Activated T-helper 1 cell treated with anti-CD3 and anti-CD28 coated beads, Interleukin-2, amount 50 U/mL, for 16 hours (primary cell): ENCODE results near the gene ICA1.

Experiments used
- DNase-seq, 2 donors: peaks; one replicate each; pipeline ENCODE4 v3.0.0-alpha.2; 2020; ENCODE audit warnings: low read depth in 1 of 2, low spot score in 1 of 2

Gene ICA1

DNA sequence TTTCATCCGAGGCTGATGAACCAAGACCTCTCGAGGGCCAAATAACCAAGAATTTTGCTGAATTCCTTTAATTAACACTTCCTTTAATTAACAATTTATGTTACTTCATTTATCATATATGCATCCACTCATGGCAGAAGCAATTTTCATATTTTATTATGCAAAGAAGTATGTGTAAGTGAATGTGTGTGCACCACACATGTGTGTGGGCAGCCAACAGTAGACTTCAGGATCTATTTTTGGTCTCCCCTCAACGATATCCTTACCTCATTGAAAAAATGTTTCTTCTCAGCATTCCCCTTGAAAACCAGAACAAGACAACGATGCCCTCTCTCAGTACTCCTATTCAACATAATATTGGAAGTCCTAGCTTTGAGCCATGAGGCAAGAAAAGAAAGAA, 96.8 kb downstream of the ICA1 start:
- DNase-seq: no peak

GRCh38 chr7:8162181-8162580, 99.8 kb downstream of the ICA1 start:
- no peak for DNase-seq

DNA sequence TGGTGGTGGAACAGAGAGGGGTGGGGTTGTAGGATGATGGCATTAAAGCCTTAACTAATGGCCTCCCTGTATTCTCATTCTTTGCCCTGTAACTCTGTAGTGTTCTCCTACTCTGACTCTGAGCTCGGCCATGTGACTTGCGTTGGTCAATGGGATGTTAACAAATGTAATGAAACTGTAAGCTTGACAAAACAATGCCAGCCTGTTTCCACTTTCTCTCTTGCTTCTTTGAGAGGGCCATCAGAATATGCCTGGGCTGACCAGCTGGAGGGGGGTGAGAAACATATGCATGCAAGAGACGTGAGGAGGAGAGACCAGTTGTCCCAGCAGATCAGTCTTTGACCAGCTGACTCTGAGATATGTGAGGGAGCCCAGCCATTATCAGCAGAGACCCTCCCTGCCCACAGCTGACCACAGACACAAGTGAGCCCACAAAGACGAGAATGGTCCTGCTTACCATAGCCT, 100.6 kb downstream of the ICA1 start:
- no peak for DNase-seq

- no peak for DNase-seq
Measured at GRCh38 chr7:8160779-8161345, 101.1 kb downstream of the ICA1 start.

- no peak for DNase-seq
Measured at GRCh38 chr7:8160250-8160649, 101.7 kb downstream of the ICA1 start.

DNA sequence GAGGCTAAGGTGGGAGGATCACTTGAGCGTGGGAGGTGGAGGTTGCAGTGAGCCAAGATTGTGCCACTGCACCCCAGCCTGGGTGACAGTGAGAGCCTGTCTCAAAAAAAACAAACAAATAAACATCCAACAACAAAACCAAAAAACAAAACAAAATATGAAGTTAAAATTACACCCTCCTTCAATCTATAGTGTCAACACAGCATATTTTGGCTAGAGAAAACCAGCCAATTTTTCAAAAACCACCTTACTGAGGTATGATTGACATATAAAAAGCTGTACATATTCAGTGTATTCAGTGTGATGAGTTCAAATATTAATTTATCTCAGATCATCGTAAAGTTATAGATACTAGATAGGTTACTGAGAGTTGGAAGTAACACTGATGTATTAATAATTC, 102.4 kb downstream of the ICA1 start:
- DNase-seq: no peak

- no peak for DNase-seq
Measured at GRCh38 chr7:8157296-8157695, 104.7 kb downstream of the ICA1 start.

DNA sequence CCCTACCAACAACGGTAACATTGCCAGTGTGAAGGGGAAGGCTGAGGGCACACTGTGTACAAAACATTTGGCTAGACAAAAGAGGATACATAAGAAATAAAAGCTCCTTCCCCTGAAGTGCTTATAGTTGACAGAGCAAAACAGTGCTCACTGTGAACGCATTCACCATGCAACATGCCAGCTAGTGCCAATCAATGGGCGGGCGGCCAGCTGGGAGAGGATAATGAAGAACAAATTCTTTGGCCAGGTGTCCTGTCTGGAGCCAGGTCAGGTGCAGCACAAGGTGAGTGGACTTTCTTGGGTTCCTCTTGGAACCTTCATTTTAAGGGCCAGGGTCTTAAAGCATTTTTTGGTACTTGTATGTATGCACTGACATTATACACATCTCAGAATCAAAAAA, 106.1 kb downstream of the ICA1 start:
- no peak for DNase-seq

- DNase-seq: no peak
Measured at GRCh38 chr7:8154272-8154671, 107.7 kb downstream of the ICA1 start.

DNA sequence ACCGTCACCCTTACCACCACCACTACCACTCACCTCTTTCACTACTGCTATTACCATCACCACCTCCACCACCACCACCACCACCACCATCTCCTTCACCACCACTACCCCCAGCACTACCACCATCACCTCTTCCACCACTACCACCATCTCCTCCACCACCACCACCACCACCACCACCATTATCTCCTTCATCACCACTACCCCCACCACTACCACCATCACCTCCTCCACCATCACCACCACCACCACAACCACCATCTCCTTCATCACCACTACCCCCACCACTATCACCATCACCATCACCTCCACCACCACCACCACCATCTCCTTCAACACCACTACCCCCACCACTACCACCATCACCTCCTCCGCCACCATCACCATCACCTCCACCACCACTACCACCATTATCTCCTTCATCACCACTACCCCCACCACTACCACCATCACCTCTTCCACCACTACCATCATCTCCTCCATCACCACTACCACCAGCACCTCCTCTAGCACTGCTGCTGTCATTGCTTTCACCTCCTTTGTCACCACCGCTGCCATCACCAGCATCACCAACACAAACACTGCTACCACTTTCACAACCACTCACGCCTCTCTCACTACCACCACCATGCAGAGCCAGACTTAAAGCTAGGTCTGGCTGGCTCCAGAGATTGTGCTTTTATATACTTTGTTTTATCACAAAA, 109.3 kb downstream of the ICA1 start:
- no peak for DNase-seq

DNA sequence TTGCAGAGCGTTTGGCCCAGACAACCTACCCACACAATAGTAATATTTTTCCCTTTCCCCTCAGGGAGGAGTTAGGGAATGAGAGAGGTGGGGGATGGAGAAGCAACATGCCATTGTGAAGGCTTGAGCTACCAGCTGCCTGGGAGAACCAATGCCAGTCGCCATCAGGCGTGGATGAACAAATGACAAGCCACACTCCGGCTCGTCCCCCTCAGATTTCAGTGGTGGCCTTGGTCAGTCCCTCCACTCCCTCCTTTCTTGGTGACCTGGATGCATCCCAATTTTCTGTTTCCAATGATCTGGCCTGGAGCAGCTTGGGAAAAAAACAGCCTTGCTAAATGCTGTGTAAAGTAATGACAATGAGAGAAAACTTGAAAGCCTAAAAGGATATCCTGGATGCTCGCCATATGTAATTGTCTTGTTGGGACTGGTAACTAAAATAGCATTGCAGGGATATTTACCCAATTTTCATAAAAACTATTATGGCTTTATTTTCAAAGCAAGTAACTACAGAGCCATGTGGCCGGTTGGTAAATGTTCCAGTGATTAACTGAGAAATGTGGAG, 110.7 kb downstream of the ICA1 start:
- DNase-seq: no peak

DNA sequence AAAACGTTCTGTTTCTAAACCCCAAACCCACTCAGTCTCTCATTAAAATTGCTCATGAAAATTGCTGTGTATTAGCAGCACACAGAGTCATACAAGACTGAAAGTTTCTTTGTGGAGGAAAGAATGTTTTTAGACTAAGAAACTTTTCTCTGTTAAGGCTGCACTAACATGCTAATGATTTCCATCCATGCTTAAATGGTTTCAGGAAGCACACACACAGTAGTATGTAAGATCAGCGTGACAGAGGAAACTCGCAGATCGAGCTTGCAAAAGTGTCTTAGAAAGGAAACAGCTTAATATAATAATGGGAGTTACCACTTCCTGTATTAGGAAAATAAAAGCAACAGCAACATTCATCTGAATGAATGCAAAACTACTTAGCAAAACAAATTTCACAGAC, 112.7 kb downstream of the ICA1 start:
- no peak for DNase-seq

GRCh38 chr7:8147760-8148463, 114.1 kb downstream of the ICA1 start:
- no peak for DNase-seq

DNA sequence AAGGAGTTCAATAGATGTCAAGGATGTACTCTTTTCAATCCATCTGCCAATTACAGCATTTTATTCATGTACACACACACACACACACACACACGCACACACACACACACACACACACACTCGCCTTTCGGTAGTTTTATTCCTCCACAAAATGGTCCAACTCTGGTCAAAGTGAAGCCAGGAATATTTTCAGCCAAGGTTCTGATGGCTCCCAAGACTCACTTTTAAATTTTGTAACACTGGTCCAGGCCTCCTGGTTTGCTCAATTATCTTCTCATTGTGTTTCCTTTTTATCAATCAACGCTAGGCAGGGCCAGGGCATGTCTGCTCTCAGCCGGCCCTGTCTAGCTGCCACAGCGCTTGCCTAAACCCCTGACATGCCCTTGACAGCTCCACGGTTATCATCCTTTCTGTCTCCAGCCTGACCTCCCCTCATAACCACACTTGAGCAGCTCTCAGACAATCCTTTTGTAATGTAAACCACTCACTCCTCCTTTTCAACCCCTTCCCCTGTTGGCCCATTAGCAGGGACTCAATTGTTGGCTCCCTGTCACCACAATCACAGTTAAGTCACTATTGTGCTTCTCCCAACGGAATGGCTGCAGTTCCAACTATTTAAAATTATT, 115.1 kb downstream of the ICA1 start:
- DNase-seq: no peak

- no peak for DNase-seq
Measured at GRCh38 chr7:8146106-8146787, 115.7 kb downstream of the ICA1 start.

GRCh38 chr7:8144856-8145255, 117.1 kb downstream of the ICA1 start:
- DNase-seq: no peak

DNA sequence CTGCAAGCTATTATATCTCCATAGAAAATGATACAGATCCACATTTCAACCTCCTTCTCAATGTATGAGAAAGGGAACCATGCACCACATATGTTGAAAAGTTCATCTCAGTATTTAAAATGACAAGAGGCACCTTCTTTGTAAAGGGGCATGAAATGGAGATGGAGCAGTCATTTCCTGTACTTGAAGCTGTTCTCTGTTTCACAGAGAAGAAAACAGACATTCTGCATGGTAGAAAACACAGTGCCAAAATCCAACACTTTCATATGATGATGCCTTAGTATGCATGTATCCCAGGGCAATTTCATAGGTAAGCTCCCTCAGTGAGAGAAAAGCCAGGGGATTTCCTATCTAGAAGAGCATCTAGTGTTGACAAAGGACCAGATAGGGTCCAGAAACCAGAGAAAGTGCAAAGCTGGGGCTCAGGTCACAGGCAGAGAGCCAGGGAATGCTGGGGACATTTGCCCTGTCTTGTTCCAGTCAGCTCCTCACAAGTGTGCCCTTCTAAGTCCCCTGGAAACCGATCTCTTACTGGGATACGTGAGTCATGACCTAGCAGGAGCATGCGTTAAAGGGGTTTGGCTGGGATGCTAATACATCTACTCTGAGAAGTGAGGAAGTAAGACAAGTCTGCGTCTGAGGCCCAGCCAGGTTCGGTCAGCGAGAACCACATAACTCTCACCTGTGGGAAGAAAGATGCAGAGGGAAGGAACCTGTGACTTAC, 118.7 kb downstream of the ICA1 start:
- DNase-seq: no peak

DNA sequence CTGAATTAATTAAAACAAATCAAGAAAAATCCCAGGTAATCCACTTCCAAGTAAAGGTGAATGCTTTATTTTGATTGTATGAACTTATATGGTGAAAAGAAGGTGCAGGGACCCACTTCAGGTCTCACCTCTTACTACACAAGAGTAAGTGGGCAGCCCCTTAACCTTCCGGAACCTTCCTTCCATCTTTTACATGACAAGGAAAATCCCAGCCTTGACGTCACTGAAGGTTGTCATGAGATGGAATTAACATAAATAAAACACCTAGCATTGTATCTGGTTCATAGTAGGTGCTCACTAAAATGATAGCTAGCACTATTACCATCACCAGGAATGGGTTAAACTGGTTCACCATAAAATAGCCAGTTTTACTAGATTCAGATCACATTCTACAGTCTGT, 119.5 kb downstream of the ICA1 start:
- DNase-seq: no peak

DNA sequence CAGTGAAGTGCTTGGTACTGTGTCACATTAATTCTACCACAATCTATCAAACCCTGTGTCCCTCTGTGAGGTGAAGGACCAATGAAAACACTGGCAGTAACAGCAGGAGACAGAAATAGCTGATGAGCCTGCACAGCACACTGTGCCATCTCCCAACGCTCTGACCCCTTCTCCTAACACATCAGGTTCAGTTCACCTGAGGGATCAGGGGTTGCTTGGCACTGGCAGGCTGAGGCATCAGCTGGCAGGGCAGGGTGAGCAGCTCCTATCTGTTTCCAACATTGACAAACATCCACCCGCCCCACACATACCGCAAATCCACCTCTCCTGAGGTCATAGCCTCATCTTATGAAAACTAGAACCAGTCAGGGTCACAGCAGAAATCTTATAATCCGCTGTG, 120.9 kb downstream of the ICA1 start:
- DNase-seq: no peak

DNA sequence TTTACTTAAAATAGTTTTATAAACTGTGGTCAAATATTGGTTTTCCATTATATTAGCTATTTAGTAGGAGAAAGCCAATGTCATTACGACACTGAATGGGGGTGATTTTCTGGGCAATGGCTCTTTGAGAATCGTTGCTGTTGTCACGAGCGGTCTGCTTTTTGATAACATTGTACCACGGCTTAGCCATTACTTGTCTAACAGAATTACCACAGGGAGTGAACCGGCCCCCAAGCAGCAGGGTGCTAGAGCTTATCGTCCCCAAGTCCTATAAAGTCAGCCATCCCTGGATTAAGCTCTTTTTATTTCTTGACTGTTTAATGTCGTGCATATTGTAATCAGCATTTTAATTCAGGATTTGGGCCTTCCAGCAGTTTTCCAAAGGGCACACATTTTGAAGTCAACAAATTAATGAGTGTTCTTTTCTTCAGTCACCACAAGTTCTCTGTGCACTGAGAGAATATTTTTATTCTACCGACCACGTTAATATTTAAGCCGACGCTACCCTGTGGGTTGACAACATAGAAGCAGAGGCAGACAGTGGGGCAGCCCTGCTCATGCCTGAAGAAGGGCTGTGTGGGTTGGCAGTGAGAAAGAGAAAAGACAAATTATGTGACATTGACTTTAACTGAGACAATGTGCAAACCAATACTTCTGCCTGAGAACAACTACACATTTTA, 125.8 kb downstream of the ICA1 start:
- no peak for DNase-seq
